ENCODE measurements around the gene RFC5. TPM values are rescaled to one million over a fixed set of nuclear protein-coding genes. Genes with fewer than 3 reads are reported as not detected.
"Not testable (repeated sequence)": the region's sequence is repeated elsewhere in the genome, so short reads cannot be mapped to it uniquely, and the experiment has no call there.

Gene RFC5, protein sequence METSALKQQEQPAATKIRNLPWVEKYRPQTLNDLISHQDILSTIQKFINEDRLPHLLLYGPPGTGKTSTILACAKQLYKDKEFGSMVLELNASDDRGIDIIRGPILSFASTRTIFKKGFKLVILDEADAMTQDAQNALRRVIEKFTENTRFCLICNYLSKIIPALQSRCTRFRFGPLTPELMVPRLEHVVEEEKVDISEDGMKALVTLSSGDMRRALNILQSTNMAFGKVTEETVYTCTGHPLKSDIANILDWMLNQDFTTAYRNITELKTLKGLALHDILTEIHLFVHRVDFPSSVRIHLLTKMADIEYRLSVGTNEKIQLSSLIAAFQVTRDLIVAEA
- total RNA-seq: 12.4 and 25.0 TPM in 2 replicates

- peak; percentile 91 for DNase-seq (ENCODE audit: low read depth)
These were observed at the start of gene RFC5 for GRCh38 chr12:118016424-118017264. TSS of gene RFC5 (plus strand) at chr12:118016703. CDS start at chr12:118016828, 125 bp downstream.

- no peak for DNase-seq (ENCODE audit: low read depth)
These were observed 49.5 kb upstream of the RFC5 start for GRCh38 chr12:117967043-117967442.

DNA sequence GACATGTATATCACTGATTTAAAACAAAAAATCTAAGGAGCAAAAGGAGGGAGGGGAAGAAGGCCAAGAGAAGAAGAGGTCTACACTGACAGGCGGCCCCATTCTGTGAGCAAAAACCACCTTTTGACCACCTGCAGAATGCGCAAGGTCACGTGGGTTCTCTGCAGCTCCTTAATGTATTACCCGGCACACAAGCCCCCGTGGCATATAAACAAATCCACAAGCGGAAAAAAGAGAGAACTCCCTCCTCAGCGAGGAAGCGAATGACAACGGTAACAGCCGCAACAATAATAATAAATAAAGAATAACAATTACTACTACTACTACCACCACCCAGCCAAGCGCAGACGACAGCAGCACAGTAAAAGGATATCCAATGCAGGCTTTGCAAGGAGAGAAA lies 49.0 kb upstream of the RFC5 start:
- DNase-seq (ENCODE audit: low read depth): no peak

DNA sequence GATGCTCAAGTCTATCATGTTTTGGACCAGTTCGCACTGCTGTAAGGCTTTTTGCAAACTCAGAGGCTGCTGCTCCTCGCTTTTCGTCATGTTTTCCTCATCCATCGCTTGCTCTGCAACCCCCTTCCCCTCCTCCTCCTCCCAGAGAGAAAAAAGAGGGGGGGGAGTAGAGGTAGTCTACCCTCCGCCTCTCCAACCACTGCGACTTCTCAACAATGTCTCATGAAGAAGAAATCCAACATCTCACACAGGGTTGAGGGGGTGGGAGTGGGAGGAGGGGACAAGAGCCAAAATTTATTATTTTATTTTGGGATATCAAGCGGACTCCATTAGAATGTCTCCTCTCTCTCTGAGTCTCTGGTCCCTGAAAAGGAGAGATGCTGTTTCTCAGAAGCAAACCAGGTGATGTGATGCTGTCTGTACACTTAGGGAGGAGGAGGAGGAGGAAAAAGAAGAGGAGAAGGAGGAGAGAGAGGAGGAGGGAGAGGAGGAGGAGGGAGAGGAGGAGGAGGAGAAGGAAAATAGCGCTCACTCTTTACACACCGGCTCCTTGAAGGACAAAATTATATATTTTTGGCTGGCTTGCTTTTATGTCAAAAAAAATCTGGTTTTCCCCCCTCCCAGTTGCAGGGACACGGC lies 48.2 kb upstream of the RFC5 start:
- DNase-seq (ENCODE audit: low read depth): no peak

DNA sequence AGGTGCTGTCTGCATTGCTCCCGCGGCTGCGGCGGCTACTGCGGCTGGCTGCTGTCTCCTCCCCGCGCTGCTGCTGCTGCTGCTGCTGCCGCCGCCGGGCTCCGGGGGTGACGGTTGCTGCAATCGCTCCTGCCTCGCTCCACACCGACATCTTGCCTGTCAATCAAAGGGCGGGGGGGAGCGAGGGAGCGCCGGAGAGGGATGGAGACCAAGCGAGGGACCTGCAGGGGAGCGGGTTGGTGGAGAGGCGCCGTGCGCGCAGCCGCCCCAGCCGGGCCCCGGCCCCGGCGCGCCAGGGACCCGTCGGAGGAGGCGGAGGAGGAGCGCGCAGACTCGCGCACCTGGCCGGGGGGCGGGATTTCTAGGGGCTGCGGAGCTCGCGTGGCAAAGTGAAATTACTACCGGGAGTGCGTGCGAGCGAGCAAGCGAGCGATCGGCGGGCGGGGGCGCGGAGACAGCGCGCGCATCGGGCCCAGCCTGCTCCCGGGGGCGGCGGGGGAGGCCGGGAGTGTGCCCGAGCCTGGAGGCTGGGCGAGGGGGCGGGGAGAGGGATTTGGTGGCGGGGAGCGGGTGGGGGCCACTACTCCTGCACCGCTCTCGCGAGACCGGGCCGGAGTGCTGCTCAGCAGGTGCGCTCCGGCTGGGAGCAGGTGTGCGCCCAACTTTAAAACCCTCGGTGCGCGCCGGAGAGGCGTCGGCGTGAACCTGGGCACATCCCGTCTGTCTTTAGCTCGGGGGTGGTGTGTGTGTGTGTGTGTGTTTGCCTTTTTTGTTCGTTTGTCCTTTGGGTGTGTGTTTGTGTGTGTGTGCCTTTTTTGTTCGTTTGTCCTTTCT lies 47.5 kb upstream of the RFC5 start, which contains the start of gene KSR2:
KSR2 (minus strand) TSS at position 165 of the 834 bp plus-strand sequence. CDS start 735 bp downstream, outside the sequence.
- peak; percentile 35 for DNase-seq (ENCODE audit: low read depth)

GRCh38 chr12:117970334-117970733 lies 46.2 kb upstream of the RFC5 start:
- no peak for DNase-seq (ENCODE audit: low read depth)

DNA sequence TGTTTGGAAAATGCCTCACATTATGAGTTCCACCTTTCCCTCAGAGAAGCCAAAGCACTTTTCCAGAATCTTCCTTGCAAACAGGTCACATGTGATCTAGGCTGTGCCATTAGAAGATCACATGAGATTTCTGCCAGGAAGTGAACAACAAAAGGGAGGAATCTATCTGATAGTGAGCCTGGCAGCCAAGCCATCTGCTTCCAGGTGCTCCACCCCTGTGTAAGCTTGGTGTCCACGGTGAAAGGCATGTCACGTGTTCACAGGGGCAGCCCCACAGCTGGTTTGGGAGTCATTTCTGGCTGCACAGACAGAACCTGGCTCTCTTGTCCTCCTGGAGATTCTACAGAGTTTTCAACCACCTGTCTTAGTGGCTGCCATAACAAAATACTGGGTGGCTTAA lies 44.2 kb upstream of the RFC5 start:
- DNase-seq (ENCODE audit: low read depth): no peak

GRCh38 chr12:117975006-117975405 lies 41.5 kb upstream of the RFC5 start:
- DNase-seq (ENCODE audit: low read depth): no peak

DNA sequence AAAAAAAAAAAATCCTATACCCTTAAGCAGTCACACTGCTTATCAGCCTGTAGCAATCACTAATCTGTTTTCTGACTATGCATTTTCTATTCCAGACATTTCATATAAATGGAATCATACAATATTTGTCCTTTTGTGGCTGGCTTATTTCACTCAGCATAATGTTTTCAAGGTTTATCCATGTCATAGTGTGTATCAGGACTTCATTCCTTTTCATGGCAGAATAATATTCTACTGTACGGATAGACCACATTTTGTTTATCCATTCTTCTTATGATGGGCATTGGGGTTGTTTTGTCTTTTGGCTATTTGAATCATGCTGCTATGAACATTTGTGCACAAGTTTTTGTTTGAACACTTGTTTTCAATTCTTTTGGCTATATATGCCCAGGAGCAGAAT lies 39.1 kb upstream of the RFC5 start:
- no peak for DNase-seq (ENCODE audit: low read depth)

GRCh38 chr12:117980616-117981015 lies 35.9 kb upstream of the RFC5 start:
- no peak for DNase-seq (ENCODE audit: low read depth)

- no peak for DNase-seq (ENCODE audit: low read depth)
These were observed 35.2 kb upstream of the RFC5 start for GRCh38 chr12:117981267-117981666.

GRCh38 chr12:117985182-117985581 lies 31.3 kb upstream of the RFC5 start:
- no peak for DNase-seq (ENCODE audit: low read depth)

DNA sequence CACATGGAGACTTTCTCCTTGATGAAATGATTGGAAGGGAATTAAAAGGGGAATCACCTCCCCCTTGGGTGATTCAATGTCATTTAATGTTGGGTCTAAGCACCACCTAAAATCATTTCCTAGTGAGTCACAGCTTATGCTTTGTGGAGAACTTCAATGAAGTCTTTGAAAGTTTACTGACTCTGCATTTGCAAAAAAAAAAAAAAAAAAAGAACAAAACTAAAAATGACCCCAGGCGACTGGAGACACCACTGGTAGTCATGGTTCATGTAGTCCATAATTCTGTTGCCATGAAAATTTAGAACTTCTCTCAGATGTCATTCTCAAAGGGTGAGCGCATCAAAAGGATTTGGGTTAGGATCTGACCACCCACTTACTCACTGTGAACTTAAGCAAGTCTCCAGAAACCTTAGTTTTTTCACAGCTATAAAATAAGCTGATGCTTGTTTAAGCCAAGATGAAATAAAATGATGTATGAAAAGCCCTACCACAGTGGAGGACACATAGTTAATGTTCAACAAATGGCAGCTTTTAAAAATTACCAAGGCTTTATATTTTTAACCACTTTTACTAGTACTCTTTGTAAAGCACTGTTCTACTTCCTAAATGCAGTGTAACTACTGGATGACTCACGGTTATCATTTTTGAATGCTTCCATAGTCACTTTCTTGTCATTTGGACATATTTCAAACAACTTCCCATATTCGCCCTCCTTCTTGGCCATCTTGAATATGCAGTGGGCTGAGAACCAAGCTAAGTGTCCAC lies 29.6 kb upstream of the RFC5 start:
- DNase-seq (ENCODE audit: low read depth): peak; percentile 98

DNA sequence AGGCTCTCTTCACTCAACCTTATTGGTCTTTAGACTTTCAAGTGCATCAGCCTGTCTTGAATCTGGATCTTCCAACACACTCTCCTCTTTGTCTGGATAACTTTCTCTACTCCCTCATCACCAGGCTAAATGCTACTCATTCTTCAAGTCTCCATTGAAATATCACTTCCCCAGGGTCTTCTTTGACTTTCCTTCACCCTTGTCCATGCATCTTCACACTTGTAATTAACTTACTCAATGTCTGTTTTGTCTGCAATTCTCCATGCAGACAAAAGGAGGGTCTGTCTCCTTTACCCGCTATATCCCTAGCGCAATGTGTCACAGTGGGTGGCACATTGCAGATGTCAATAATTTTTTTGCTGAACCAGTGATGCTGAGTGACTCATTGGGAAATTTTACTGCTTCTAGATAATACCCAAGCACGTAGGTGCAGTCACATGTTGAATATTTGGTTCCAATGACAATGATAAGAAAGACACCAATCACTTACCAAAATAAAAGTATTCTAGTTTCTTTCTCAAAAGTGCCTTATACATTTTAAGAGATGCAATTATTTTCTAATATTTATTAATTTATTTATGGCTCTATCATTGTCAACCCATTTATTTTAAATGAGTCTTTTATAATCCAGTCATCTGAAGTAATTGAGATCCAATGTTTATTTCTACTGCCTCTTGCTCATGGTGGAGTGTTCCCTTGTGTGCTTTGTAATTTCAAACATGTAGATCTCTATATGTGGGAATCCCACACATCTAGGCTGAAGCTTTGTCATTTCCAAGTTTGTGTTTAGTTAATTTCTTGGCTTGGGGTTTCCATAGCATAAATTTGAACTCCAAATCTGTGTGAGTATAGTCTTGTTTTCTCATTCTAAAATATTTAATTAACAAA lies 21.7 kb upstream of the RFC5 start:
- DNase-seq (ENCODE audit: low read depth): no peak

DNA sequence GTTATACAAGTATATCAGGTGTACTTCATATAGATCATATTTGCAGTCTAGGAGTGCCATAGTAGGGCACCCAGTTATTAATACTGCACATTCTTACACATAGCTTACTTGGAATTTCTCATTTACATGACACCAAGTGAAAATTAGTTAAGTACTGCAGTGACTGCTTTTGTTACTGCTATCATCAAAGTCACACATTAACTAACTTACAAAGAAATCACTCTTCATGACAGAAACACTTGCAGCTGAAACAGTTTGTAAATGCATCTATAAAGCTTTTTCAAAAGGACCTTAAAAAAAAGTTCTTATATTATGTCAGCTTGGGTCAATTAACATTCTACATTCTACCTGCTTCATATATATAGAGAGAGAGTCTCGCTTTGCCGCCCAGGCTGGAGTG lies 17.8 kb upstream of the RFC5 start:
- peak; percentile 67 for DNase-seq (ENCODE audit: low read depth)

GRCh38 chr12:117999806-118000205 lies 16.7 kb upstream of the RFC5 start:
- DNase-seq (ENCODE audit: low read depth): not testable (repeated sequence)

- DNase-seq (ENCODE audit: low read depth): no peak
These were observed 5.6 kb upstream of the RFC5 start for GRCh38 chr12:118010903-118011302.

GRCh38 chr12:118011377-118011776 lies 5.1 kb upstream of the RFC5 start:
- no peak for DNase-seq (ENCODE audit: low read depth)

- no peak for DNase-seq (ENCODE audit: low read depth)
These were observed 4.5 kb upstream of the RFC5 start for GRCh38 chr12:118011961-118012360.

DNA sequence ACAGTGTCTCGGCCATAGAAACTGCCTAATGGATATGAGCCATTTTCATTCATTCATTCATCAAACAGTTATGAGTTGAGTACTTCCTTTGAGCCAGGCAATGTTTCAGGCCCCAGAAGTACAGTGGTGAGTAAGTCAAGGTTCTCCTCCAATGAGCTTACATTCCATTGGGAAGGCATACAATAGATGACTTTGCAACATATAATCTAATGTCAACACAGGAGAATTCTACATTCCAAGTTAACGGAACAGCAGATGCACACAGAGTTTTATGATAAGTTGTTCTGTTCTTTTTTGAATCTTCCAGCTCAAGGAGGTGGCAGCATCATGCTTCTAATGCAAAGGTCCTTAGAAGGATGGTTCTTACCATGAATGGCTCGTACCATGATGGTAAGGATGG lies 3.2 kb upstream of the RFC5 start:
- DNase-seq (ENCODE audit: low read depth): no peak

Measured in renal cortical epithelial cell (primary cell).